Left renal pelvis (tissue), 4 donors: ENCODE measurements around the gene CDH18. TPM values are rescaled to one million over a fixed set of nuclear protein-coding genes. Genes with fewer than 3 reads are reported as not detected.

Experiments used
- DNase-seq, 4 donors: peaks; one replicate each; pipeline ENCODE4 v3.0.0-alpha.2; 2013; ENCODE audit warnings: low read depth in 4 of 4, low spot score in 3 of 4
- polyA plus RNA-seq, 4 donors: library from polyadenylated mRNA; unstranded; fragments of 120-200 nt; gene quantifications; one replicate each; pipeline ENCODE4 v1.2.1, GENCODE V29; 2013; ENCODE audit not compliant: insufficient read length in 4 of 4

The CDH18 gene
- polyA plus RNA-seq, 4 donors = 0.43 to 1.2 (median 1.0) TPM

GRCh38 chr5:19497229-19497815, 490.7 kb downstream of the CDH18 start:
- DNase-seq = no peak

DNA sequence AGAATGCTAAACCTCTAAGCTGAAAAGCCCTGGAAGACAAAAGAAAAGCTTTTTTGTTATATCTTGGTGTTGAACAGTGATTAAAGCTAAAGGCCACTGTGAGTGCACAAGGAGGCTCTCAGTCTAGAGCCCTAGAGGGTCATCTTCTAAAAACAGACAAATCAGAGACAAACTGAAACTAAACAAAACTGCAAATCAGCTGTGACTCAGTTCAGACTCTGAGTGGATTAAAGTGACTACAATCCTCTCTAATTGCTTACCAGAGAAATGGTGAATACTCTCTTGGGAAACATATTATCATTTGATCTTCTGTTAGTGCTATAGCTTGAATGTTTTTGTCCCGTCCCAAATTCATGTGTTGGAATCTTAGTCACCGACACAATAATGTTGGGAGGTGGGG, 491.9 kb downstream of the CDH18 start:
- DNase-seq = no peak

- no peak for DNase-seq
Measured at GRCh38 chr5:19492861-19493260, 495.1 kb downstream of the CDH18 start.

- DNase-seq = no peak
Measured at GRCh38 chr5:19488786-19489185, 499.2 kb downstream of the CDH18 start.

- no peak for DNase-seq
Measured at GRCh38 chr5:19487480-19487879, 500.5 kb downstream of the CDH18 start.

- no peak for DNase-seq
Measured at GRCh38 chr5:19479562-19479961, 508.4 kb downstream of the CDH18 start.

DNA sequence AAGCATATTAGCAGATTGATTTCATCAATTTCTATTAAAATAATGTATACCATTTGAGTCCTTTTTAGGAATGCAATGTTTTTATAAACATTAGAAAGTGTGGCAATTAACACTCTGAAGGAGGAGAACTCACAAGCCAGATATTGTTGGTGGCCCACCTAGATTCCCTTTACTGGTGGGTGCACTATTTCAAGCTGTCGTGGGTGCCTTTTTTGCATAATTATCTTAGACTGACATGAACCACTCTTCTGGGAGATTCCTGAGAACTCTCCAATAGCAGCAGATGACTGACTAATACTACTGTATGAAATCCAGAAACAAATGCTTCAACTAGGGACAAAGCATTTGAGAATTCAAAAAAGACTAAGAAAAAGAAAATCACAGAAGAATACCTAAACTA, 526.0 kb downstream of the CDH18 start:
- no peak for DNase-seq

DNA sequence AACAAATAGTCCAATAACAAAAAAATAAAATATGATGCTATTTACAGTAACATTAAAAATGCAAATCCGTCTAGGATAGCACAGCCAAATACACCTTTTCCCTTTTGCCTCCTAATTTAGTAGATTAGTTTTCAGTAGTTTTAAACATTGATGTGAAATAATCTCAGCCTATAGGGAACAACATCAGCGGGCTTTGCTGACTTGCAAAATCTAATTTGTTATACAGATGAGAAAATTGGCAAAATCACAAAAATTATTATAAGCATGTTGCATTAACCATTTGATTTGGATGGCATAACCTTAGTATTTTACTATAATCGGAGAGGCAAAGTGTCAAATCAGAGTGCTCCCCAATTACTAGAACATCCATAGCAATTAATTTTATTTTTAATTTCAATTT, 563.5 kb downstream of the CDH18 start:
- no peak for DNase-seq
